ENCODE results near the gene FAM161A.
A peak's percentile ranks its signal among the peaks of the same experiment; 100 is the strongest.

FAM161A gene

DNA sequence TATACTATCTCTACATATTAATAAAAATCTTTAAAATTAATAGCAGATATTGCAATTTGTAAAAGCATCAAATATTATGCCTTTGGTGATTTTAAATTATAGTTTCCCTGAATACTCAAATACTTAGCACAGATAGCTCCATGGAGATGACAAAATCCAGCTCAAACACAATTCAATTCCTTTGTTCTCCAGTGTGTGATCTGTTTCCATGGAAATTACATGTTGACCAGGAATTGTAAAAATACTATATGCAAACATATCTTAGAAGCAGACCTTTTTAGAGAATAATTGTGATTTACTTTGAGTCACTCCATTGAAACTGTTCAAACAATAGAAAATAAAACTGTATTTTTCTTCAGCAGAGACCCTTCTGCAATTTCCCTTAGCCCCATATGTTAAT is 68.3 kb downstream of the FAM161A start:
- no peak overlapping the region for H3K27ac Mint-ChIP-seq
- DNase-seq (ENCODE audit: low spot score in 2 of 2) (no peak), ATAC-seq (ENCODE audit: low read depth) (no peak)
- H3K4me1 Mint-ChIP-seq: no peaks in the 10 kb centered on the region
- no peak overlapping the region for H3K4me3 Mint-ChIP-seq
- peaks cover 4% of the 10 kb centered on the region for H3K9me3 Mint-ChIP-seq
- H3K27me3 Mint-ChIP-seq: peaks cover 5% of the 10 kb centered on the region
- peaks cover 4% of the 10 kb centered on the region for H3K36me3 Mint-ChIP-seq

DNA sequence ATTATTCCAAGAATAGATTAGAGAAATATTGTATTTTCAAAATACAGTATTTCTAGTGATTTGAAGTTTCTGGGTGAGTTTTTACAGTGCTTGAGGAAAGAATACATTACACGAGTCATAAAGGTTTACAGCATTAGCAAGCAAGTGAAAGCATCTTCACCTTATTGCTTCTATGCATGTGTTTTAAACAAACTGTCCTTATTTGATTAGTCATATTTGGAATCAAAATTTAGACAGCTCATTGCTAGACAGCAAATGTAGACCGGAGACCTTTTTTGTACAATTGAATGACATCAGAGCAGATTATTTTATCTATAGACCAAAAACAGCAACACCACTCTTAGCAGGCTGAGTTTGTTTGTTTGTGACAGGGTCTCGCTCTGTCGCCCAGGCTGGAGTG is 69.2 kb downstream of the FAM161A start:
- DNase-seq (ENCODE audit: low spot score in 2 of 2): no peak
- Mint-ChIP-seq H3K4me1 (no peaks in the 10 kb centered on the region), H3K27me3 (peaks cover 5% of the 10 kb centered on the region), H3K4me3 (no peak overlapping the region), H3K36me3 (peaks cover 5% of the 10 kb centered on the region), H3K9me3 (peaks cover 6% of the 10 kb centered on the region), H3K27ac (no peak overlapping the region)
- ATAC-seq (ENCODE audit: low read depth): no peak

DNA sequence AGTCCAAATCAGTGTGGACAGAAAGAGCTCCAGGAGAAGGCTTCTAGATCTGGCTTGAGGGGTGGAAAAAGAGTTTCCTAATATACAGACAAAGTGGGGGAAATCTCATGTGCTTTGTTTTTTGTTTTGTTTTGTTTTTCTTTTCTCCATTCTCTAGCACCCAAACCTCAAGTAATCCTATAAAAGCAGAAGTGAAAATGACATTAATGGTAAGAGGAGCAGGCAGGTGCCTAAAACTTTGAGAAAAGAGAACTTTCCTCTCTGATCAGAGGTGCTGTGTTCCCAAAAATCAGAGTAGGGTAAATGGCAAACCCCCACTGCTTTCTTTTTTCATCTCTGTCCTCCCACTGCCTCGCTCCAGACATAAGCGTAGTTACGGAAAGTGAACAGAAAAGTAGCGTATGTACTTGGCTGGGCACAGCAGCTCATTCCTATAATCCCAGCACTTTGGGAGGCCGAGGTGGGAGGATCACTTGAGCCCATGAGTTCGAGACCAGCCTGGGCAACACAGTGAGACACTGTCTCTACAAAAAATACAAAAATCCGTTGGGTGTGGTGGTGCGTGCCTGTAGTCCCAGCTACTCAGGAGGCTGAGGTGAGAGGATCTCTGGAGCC is 77.8 kb downstream of the FAM161A start:
- Mint-ChIP-seq H3K4me3 (peak overlapping the region; percentile 68), H3K27ac (peak overlapping the region; percentile 91), H3K36me3 (peaks cover 5% of the 10 kb centered on the region), H3K9me3 (peaks cover 8% of the 10 kb centered on the region), H3K4me1 (peaks cover 7% of the 10 kb centered on the region), H3K27me3 (peaks cover 1% of the 10 kb centered on the region)
- DNase-seq (ENCODE audit: low spot score in 2 of 2) (peak in 1 of 2 donors; percentile 51), ATAC-seq (ENCODE audit: low read depth) (peak; percentile 97)

Measured in memory B cell (primary cell).